GM10248 (cell line): Measurements from ENCODE around the gene FAM13B.
"Not testable (repeated sequence)": the region's sequence is repeated elsewhere in the genome, so short reads cannot be mapped to it uniquely, and the experiment has no call there.

Experiments
- CTCF ChIA-PET: fragments of 300-600 bp; sonication (Branson Sonifier 250); formaldehyde crosslinking; extraction: SDS; loops from one replicate; lab custom pipeline; 2021; ENCODE audit warnings: antibody characterized with exemption; lab: Yijun Ruan, JAX
- POLR2A ChIA-PET: fragments of 350-650 bp; sonication (Branson Sonifier 250); formaldehyde crosslinking; extraction: SDS; loops from one replicate; lab custom pipeline; 2020; ENCODE audit warnings: antibody characterized with exemption; lab: Yijun Ruan, JAX
- DNase-seq: peaks from one replicate; pipeline ENCODE4 v3.0.0; 2012; ENCODE audit errors: extremely low spot score
- TF ChIP-seq, protein P1 (sequence below): IDR thresholded peaks from 2 replicates; pipeline ENCODE4 v1.5.1; 2012; ENCODE audit warnings: mild to moderate bottlenecking, low read depth; ENCODE audit errors: extremely low read depth, missing control alignments, control extremely low read depth

Gene FAM13B

GRCh38 chr5:137989419-137989818 lies 43.5 kb downstream of the FAM13B start:
- TF ChIP-seq, protein P1, sequence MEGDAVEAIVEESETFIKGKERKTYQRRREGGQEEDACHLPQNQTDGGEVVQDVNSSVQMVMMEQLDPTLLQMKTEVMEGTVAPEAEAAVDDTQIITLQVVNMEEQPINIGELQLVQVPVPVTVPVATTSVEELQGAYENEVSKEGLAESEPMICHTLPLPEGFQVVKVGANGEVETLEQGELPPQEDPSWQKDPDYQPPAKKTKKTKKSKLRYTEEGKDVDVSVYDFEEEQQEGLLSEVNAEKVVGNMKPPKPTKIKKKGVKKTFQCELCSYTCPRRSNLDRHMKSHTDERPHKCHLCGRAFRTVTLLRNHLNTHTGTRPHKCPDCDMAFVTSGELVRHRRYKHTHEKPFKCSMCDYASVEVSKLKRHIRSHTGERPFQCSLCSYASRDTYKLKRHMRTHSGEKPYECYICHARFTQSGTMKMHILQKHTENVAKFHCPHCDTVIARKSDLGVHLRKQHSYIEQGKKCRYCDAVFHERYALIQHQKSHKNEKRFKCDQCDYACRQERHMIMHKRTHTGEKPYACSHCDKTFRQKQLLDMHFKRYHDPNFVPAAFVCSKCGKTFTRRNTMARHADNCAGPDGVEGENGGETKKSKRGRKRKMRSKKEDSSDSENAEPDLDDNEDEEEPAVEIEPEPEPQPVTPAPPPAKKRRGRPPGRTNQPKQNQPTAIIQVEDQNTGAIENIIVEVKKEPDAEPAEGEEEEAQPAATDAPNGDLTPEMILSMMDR = no peak
- POLR2A ChIA-PET = no interaction called here
- CTCF ChIA-PET = interaction anchor here (0.7 to 3.1 kb wide), 5 partner anchors 8 to 185 kb away, joined by 3 to 10 read pairs (median 6); no protein-coding TSS in a partner anchor
- DNase-seq = no peak

DNA sequence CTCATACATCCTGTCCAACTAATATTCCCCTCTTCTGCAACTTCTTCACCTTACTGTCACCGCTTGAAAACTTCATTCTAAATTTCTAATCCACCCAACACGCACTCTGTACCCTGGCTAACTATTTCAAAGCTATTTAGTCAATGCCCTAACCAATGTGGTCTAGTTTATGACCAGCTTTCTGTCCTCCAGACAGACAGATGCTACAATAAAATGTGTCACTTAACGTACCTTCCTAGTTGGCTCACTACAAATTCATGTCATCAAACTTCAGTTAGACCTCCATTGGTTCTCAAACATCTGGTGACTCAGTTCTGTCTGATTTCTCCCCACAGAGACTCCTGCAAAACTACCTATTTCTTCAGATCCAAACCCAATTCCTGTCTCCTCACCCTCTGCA lies 57.7 kb downstream of the FAM13B start:
- DNase-seq = no peak
- ChIA-PET CTCF (no interaction called here), POLR2A (no interaction called here)
- TF ChIP-seq, protein P1 = no peak

GRCh38 chr5:137970384-137970783 lies 62.5 kb downstream of the FAM13B start:
- CTCF ChIA-PET = interaction anchor here (0.6 kb wide), 1 partner anchor 576 kb away, joined by 3 read pairs; no protein-coding TSS in a partner anchor
- POLR2A ChIA-PET, DNase-seq: not testable (repeated sequence)

- POLR2A ChIA-PET = no interaction called here
- DNase-seq = no peak
- TF ChIP-seq, protein P1 = no peak
- CTCF ChIA-PET = interaction anchor here (0.6 to 2.4 kb wide), 4 partner anchors 12 to 28 kb away, joined by 3 to 7 read pairs (median 4); no protein-coding TSS in a partner anchor
Observed at GRCh38 chr5:137960819-137961218, 72.1 kb downstream of the FAM13B start.

DNA sequence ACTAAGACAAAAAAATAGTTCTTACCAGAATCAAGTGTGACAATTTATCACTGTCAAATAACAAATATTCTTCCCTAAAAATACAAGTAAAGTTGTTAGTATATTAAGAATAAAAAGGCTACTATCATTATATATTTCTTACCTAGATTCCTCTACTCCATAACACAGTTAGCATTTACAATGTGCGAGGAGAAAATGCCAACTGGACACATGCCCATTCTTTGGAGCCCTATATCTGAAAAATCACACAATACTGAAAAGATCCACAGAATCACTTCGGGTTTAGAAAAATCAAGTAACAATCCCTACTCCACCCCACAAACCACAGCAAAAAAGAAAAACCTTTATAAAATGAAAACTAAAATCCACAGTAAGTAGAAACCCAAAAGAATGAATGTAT lies 72.7 kb downstream of the FAM13B start:
- ChIA-PET POLR2A (no interaction called here), CTCF (interaction anchor here (0.6 to 2.4 kb wide), 4 partner anchors 21 to 28 kb away, joined by 3 to 7 read pairs (median 4); no protein-coding TSS in a partner anchor)
- TF ChIP-seq, protein P1 = no peak
- no peak for DNase-seq

- ChIA-PET POLR2A (no interaction called here), CTCF (interaction anchor here (1.3 kb wide), 1 partner anchor 22 kb away, joined by 4 read pairs; no protein-coding TSS in a partner anchor)
- DNase-seq = no peak
Observed at GRCh38 chr5:137959488-137959887, 73.4 kb downstream of the FAM13B start.

GRCh38 chr5:137957948-137958347 lies 74.9 kb downstream of the FAM13B start:
- POLR2A ChIA-PET = no interaction called here
- TF ChIP-seq, protein P1 = no peak
- no peak for DNase-seq
- CTCF ChIA-PET = interaction anchor here (0.8 kb wide), 1 partner anchor 39 kb away, joined by 3 read pairs; no protein-coding TSS in a partner anchor

More at GRCh38 chr5:137959488-137959887, 73.4 kb downstream of the FAM13B start:
- TF ChIP-seq, protein P1 = no peak
